NCI-H128 (cell line): ENCODE data around the gene TOE1.
"Not testable (repeated sequence)": the region's sequence is repeated elsewhere in the genome, so short reads cannot be mapped to it uniquely, and the experiment has no call there.

Source experiments
- DNase-seq: peaks from one replicate; lab custom pipeline; 2025; ENCODE audit not compliant: unreplicated experiment; lab: John Stamatoyannopoulos, UW

Gene TOE1

GRCh38 chr1:45339789-45340558 is at the start of gene TOE1, which contains the start of gene MUTYH:
Gene TOE1, plus strand, starts transcription at chr1:45340170. Its CDS starts 83 bp downstream, at chr1:45340253.
Gene MUTYH, minus strand, starts transcription at chr1:45340440. Its CDS starts 5,935 bp downstream, at chr1:45334505.
- peak; percentile 86 for DNase-seq

- DNase-seq, result not testable (repeated sequence)
These were observed 49.0 kb upstream of the TOE1 start for GRCh38 chr1:45291002-45291401.

DNA sequence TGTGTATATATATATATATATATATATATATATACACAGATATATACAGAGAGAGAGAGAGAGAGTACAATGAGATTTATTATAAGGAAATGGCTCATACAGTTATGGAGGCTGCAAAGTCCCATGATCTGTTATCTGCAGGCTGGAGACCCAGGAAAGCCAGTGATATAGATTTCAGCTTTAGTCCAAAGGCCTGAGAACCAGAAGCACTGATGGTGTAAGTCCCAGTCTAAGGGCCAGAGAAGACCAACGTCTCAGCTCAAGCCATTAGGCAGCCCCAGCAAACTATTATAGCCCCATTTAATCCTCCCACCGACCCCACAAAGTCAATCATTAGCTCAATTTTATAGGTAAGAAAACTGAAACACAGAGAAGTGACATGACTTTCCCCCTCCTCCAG is 48.3 kb upstream of the TOE1 start:
- DNase-seq, result no peak

DNA sequence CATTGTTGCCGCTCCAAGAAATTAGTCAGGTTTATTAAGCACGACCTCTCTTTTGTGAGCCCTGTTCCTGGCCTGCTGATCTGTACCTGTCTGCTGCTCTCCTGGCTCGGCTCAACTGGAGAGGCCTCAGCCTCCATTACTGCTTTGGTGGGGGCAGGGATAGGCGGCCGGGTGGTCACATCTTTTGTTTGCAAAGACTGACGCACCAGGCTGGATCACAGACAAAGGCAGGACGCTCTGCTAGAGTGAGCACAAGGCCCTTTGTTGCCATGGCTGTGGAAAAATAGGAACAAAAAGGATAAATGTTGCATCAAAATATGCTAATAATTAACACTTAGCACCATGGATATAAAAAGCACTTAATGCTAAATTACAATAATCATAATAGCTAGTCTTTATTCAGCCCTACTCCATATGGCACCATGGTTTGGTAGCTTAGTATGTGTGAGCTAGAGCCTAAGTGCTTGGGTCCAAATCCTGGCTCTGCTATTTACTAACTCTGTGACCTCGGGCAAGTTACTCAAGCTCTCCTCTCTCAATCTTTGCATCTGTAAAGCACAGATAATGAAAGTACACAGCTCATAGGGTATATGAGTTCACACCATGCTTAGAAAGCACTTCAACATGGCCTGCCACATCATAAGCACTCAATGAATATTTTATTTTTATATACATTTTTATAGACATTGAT is 42.2 kb upstream of the TOE1 start:
- no peak for DNase-seq

GRCh38 chr1:45299296-45299695 is 40.7 kb upstream of the TOE1 start:
- DNase-seq, result no peak

GRCh38 chr1:45299981-45300668 is 39.8 kb upstream of the TOE1 start:
- DNase-seq, result peak; percentile 82

DNA sequence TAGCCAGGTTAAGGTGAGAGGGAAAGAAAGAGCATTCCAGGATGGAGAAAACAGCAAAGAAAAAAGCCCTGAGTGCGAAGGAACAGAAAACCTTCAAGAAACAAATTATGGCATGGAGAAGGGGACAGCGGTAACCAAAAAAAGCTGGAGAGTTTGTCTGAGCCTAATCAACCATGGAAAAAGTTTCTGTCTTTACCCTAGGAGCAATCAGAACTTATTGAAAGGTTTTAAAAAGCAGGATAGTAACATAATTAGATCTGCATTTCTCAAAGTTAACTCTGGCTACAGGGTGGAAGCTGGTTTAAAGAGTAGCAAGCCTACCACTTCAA is 39.3 kb upstream of the TOE1 start:
- DNase-seq, result no peak

- DNase-seq, result no peak
These were observed 37.3 kb upstream of the TOE1 start for GRCh38 chr1:45302505-45303150.

GRCh38 chr1:45303520-45304310 is 36.3 kb upstream of the TOE1 start:
- DNase-seq, result peak; percentile 93

GRCh38 chr1:45304311-45305081 is 35.5 kb upstream of the TOE1 start:
- peak; percentile 26 for DNase-seq

- DNase-seq, result no peak
These were observed 34.7 kb upstream of the TOE1 start for GRCh38 chr1:45305231-45305630.

- DNase-seq, result no peak
These were observed 33.7 kb upstream of the TOE1 start for GRCh38 chr1:45306319-45306718.

DNA sequence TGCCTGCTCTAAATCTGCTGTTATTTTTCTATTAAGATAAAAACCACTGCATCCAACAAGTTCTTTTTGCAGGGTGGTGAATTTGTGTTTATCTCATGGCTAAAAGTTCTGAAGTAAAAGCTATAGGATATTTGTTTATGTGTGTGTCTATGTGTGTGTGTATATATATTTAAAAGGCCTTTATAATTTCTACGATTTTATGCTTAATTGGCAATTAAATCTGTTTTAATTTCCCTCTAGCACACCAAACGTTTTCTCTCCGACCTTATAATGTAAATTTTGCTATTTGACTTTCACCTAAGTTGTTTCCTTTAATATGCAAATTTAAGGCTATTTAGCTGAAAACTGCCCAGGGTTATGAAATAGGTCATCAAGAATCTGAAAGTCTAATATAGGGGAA is 33.1 kb upstream of the TOE1 start:
- DNase-seq, result no peak

DNA sequence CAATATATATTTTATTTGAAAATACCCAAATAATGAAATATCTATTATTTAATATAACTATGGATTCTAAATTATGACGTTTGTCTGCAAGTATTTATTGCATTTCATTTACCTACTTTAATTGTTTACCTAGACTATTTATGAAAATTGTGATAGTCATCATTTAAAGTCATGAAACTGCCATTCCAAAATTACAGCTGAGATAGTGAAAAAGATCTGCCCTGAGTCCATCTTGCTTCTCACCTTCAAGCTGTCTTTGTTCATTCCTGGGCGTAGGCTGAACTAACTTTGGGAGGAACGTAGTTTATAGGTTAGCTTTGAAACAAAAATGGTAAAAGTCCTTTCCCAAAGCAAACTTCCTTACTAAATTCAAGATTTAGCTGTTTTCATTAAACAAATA is 25.7 kb upstream of the TOE1 start:
- DNase-seq, result no peak

GRCh38 chr1:45317166-45317565 is 22.8 kb upstream of the TOE1 start:
- no peak for DNase-seq

- no peak for DNase-seq
These were observed 20.2 kb upstream of the TOE1 start for GRCh38 chr1:45319761-45320160.

DNA sequence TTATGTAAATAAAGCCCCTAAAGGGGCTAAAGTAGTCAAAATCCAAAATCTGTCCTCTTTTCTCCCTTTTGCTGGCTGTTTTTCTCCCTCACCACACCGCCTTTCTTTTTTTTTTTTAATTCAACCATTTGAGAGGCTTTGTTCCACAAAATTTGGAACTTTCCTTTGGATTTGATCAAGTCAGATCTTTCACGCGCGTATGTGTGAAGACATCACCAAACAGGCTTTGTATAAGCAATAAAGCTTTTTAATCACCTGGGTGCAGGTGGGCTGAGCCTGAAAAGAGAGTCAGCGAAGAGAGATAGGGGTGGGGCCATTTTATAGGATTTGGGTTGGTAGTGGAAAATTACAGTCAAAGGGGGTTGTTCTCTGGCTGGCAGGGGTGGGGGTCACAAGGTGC is 18.5 kb upstream of the TOE1 start:
- DNase-seq, result no peak

- no peak for DNase-seq
These were observed 17.4 kb upstream of the TOE1 start for GRCh38 chr1:45322486-45323040.

GRCh38 chr1:45325851-45326506 is 14.0 kb upstream of the TOE1 start:
- no peak for DNase-seq
